Camera-type eye (tissue), 1 donor: ENCODE measurements around the gene GGPS1. TPM values are rescaled to one million over a fixed set of nuclear protein-coding genes. Genes with fewer than 3 reads are reported as not detected.

Source experiments
- total RNA-seq: library from RNA; depleted of rRNA; stranded (reverse); fragments of >200 nt; gene quantifications from one replicate; pipeline ENCODE4 v1.2.3, GENCODE V29; 2014

GGPS1 gene
- total RNA-seq: 33.4 TPM

GRCh38 chr1:235328271-235329138 is at the start of gene GGPS1:
Gene GGPS1, plus strand, starts transcription at chr1:235328570. Its CDS starts 6,695 bp downstream, at chr1:235335265.

GRCh38 chr1:235327559-235328270 is 655 bp upstream of the GGPS1 start, which contains the start of gene ARID4B:
Gene ARID4B, minus strand, starts transcription at chr1:235328179. Its CDS starts 1,260 bp downstream, at chr1:235326919.

GRCh38 chr1:235367000-235367908 is 38.9 kb downstream of the GGPS1 start, which contains the start of gene TBCE:
Gene TBCE, plus strand, starts transcription at chr1:235367427. Its CDS starts 12,623 bp downstream, at chr1:235380050.

Other genes with a start within 250 kb of the GGPS1 start
- gene TOMM20, start 199.7 kb upstream of the GGPS1 start, total RNA-seq: 123 TPM
- gene RBM34, start 167.3 kb upstream of the GGPS1 start, total RNA-seq: 27.8 TPM
- 102 TPM for gene ARID4B, start 391 bp upstream of the GGPS1 start, total RNA-seq
- gene TBCE, start 38.9 kb downstream of the GGPS1 start, total RNA-seq: 26.4 TPM
- 38.4 TPM for gene B3GALNT2, start 175.9 kb downstream of the GGPS1 start, total RNA-seq